ENCODE measurements around the gene MARS2.
"Not testable (repeated sequence)": the region's sequence is repeated elsewhere in the genome, so short reads cannot be mapped to it uniquely, and the experiment has no call there.

MARS2 gene

GRCh38 chr2:197711578-197711977 is 6.4 kb downstream of the MARS2 start:
- no peak for DNase-seq (ENCODE audit: extremely low spot score)
- POLR2A ChIA-PET = no interaction called here
- no peak for TF ChIP-seq HDGF (IDR thresholded peaks at IDR 0.05; ENCODE audit: borderline replicate concordance)
- no peak for TF ChIP-seq CTBP1 (IDR thresholded peaks at IDR 0.05; ENCODE audit: borderline replicate concordance)
- TF ChIP-seq L3MBTL2 (conservative IDR thresholded peaks at IDR 0.05) = no peak
- TF ChIP-seq BHLHE40 (IDR thresholded peaks at IDR 0.05; ENCODE audit: borderline replicate concordance) = no peak
- no peak for TF ChIP-seq PKNOX1 (IDR thresholded peaks at IDR 0.05)
- TF ChIP-seq FOXM1 (IDR thresholded peaks at IDR 0.05; ENCODE audit: borderline replicate concordance) = no peak
- TF ChIP-seq SUZ12 (IDR thresholded peaks at IDR 0.05) = no peak
- no peak for TF ChIP-seq TARDBP (IDR thresholded peaks at IDR 0.05)
- TF ChIP-seq FOXK2 (IDR thresholded peaks at IDR 0.05) = no peak
- TF ChIP-seq SP1 (IDR thresholded peaks at IDR 0.05) = no peak
- CTCF ChIA-PET = no interaction called here

GRCh38 chr2:197713271-197713670 is 8.1 kb downstream of the MARS2 start:
- CTCF ChIA-PET = no interaction called here
- TF ChIP-seq FOXM1 (IDR thresholded peaks at IDR 0.05; ENCODE audit: borderline replicate concordance) (no peak), FOXA1 (IDR thresholded peaks at IDR 0.05) (no peak), CTBP1 (IDR thresholded peaks at IDR 0.05; ENCODE audit: borderline replicate concordance) (no peak), ARNT (IDR thresholded peaks at IDR 0.05) (no peak), L3MBTL2 (conservative IDR thresholded peaks at IDR 0.05) (no peak), ELF4 (IDR thresholded peaks at IDR 0.05) (no peak), FOXK2 (IDR thresholded peaks at IDR 0.05) (no peak), NFRKB (IDR thresholded peaks at IDR 0.05) (no peak), HDGF (IDR thresholded peaks at IDR 0.05; ENCODE audit: borderline replicate concordance) (no peak), LEF1 (IDR thresholded peaks at IDR 0.05; ENCODE audit: borderline replicate concordance) (no peak), PKNOX1 (IDR thresholded peaks at IDR 0.05) (no peak), ZNF384 (IDR thresholded peaks at IDR 0.05) (no peak), SUZ12 (IDR thresholded peaks at IDR 0.05) (no peak), BHLHE40 (IDR thresholded peaks at IDR 0.05; ENCODE audit: borderline replicate concordance) (no peak), SP1 (IDR thresholded peaks at IDR 0.05) (no peak), TARDBP (IDR thresholded peaks at IDR 0.05) (no peak)
- DNase-seq (ENCODE audit: extremely low spot score) = no peak
- POLR2A ChIA-PET = no interaction called here

- DNase-seq (ENCODE audit: extremely low spot score) = no peak
- CTCF ChIA-PET = interaction anchor here (0.7 kb wide), 1 partner anchor 72 kb away, joined by 3 read pairs; no protein-coding TSS in a partner anchor
- POLR2A ChIA-PET = no interaction called here
- TF ChIP-seq FOXA1 (IDR thresholded peaks at IDR 0.05) (no peak), ZNF384 (IDR thresholded peaks at IDR 0.05) (no peak), SUZ12 (IDR thresholded peaks at IDR 0.05) (no peak), FOXM1 (IDR thresholded peaks at IDR 0.05; ENCODE audit: borderline replicate concordance) (no peak), CTBP1 (IDR thresholded peaks at IDR 0.05; ENCODE audit: borderline replicate concordance) (no peak), TARDBP (IDR thresholded peaks at IDR 0.05) (no peak), LEF1 (IDR thresholded peaks at IDR 0.05; ENCODE audit: borderline replicate concordance) (no peak), FOXK2 (IDR thresholded peaks at IDR 0.05) (no peak)
Observed at GRCh38 chr2:197717863-197718262, 12.7 kb downstream of the MARS2 start.

- no peak for TF ChIP-seq ZNF384 (IDR thresholded peaks at IDR 0.05)
- TF ChIP-seq L3MBTL2 (conservative IDR thresholded peaks at IDR 0.05) = no peak
- no peak for TF ChIP-seq FOXA1 (IDR thresholded peaks at IDR 0.05)
- no peak for TF ChIP-seq ARNT (IDR thresholded peaks at IDR 0.05)
- TF ChIP-seq LEF1 (IDR thresholded peaks at IDR 0.05; ENCODE audit: borderline replicate concordance) = no peak
- TF ChIP-seq FOXK2 (IDR thresholded peaks at IDR 0.05) = no peak
- TF ChIP-seq FOXM1 (IDR thresholded peaks at IDR 0.05; ENCODE audit: borderline replicate concordance) = no peak
- TF ChIP-seq SP1 (IDR thresholded peaks at IDR 0.05) = no peak
- TF ChIP-seq PKNOX1 (IDR thresholded peaks at IDR 0.05) = no peak
- TF ChIP-seq TARDBP (IDR thresholded peaks at IDR 0.05) = no peak
- TF ChIP-seq CTBP1 (IDR thresholded peaks at IDR 0.05; ENCODE audit: borderline replicate concordance) = no peak
- CTCF ChIA-PET = no interaction called here
- POLR2A ChIA-PET = no interaction called here
- no peak for DNase-seq (ENCODE audit: extremely low spot score)
Observed at GRCh38 chr2:197727011-197727410, 21.8 kb downstream of the MARS2 start.

- POLR2A ChIA-PET; CTCF ChIA-PET; DNase-seq (ENCODE audit: extremely low spot score): not testable (repeated sequence)
Observed at GRCh38 chr2:197728555-197729544, 23.7 kb downstream of the MARS2 start.

- no peak for TF ChIP-seq BHLHE40 (IDR thresholded peaks at IDR 0.05; ENCODE audit: borderline replicate concordance)
- no peak for TF ChIP-seq LEF1 (IDR thresholded peaks at IDR 0.05; ENCODE audit: borderline replicate concordance)
- TF ChIP-seq ARNT (IDR thresholded peaks at IDR 0.05) = no peak
- TF ChIP-seq ZNF384 (IDR thresholded peaks at IDR 0.05) = no peak
- no peak for TF ChIP-seq FOXK2 (IDR thresholded peaks at IDR 0.05)
- no peak for TF ChIP-seq HDGF (IDR thresholded peaks at IDR 0.05; ENCODE audit: borderline replicate concordance)
- no peak for TF ChIP-seq FOXM1 (IDR thresholded peaks at IDR 0.05; ENCODE audit: borderline replicate concordance)
- TF ChIP-seq TARDBP (IDR thresholded peaks at IDR 0.05) = no peak
- no peak for TF ChIP-seq FOXA1 (IDR thresholded peaks at IDR 0.05)
- TF ChIP-seq L3MBTL2 (conservative IDR thresholded peaks at IDR 0.05) = no peak
- TF ChIP-seq SP1 (IDR thresholded peaks at IDR 0.05) = no peak
- TF ChIP-seq PKNOX1 (IDR thresholded peaks at IDR 0.05) = no peak
- no peak for TF ChIP-seq NFRKB (IDR thresholded peaks at IDR 0.05)
- TF ChIP-seq SUZ12 (IDR thresholded peaks at IDR 0.05) = no peak
- TF ChIP-seq CTBP1 (IDR thresholded peaks at IDR 0.05; ENCODE audit: borderline replicate concordance) = no peak
- no peak for TF ChIP-seq ELF4 (IDR thresholded peaks at IDR 0.05)
- POLR2A ChIA-PET = no interaction called here
- CTCF ChIA-PET = no interaction called here
- DNase-seq (ENCODE audit: extremely low spot score) = no peak
Observed at GRCh38 chr2:197740200-197740599, 35.0 kb downstream of the MARS2 start.
